ENCODE measurements around the gene B4GALNT2.
"Not testable (repeated sequence)": the region's sequence is repeated elsewhere in the genome, so short reads cannot be mapped to it uniquely, and the experiment has no call there.

B4GALNT2 gene

GRCh38 chr17:49170711-49171110 lies 38.1 kb downstream of the B4GALNT2 start:
- DNase-seq (ENCODE audit: insufficient read length, low spot score); FAIRE-seq: not testable (repeated sequence)

- not testable (repeated sequence) for FAIRE-seq; DNase-seq (ENCODE audit: insufficient read length, low spot score)
Measured at GRCh38 chr17:49175978-49176377, 43.4 kb downstream of the B4GALNT2 start.

- DNase-seq (ENCODE audit: insufficient read length, low spot score) = peak; percentile 78
- FAIRE-seq = no peak
Measured at GRCh38 chr17:49180303-49180702, 47.7 kb downstream of the B4GALNT2 start.

- no peak for DNase-seq (ENCODE audit: insufficient read length, low spot score)
- FAIRE-seq = no peak
Measured at GRCh38 chr17:49180998-49181635, 48.5 kb downstream of the B4GALNT2 start.

GRCh38 chr17:49183341-49183740 lies 50.8 kb downstream of the B4GALNT2 start:
- DNase-seq (ENCODE audit: insufficient read length, low spot score) = no peak
- no peak for FAIRE-seq

GRCh38 chr17:49183801-49184200 lies 51.2 kb downstream of the B4GALNT2 start:
- FAIRE-seq = no peak
- no peak for DNase-seq (ENCODE audit: insufficient read length, low spot score)

GRCh38 chr17:49184522-49184921 lies 52.0 kb downstream of the B4GALNT2 start:
- not testable (repeated sequence) for DNase-seq (ENCODE audit: insufficient read length, low spot score); FAIRE-seq

- DNase-seq (ENCODE audit: insufficient read length, low spot score) = not testable (repeated sequence)
Measured at GRCh38 chr17:49185381-49185780, 52.8 kb downstream of the B4GALNT2 start.

GRCh38 chr17:49187301-49187700 lies 54.7 kb downstream of the B4GALNT2 start:
- no peak for DNase-seq (ENCODE audit: insufficient read length, low spot score)
- FAIRE-seq = no peak

More at GRCh38 chr17:49185381-49185780, 52.8 kb downstream of the B4GALNT2 start:
- not testable (repeated sequence) for FAIRE-seq

- FAIRE-seq (peak; percentile 38), DNase-seq (ENCODE audit: insufficient read length, low spot score) (no peak)
Measured at GRCh38 chr17:49190932-49191331, 58.4 kb downstream of the B4GALNT2 start.

- DNase-seq (ENCODE audit: insufficient read length, low spot score) (no peak), FAIRE-seq (no peak)
Measured at GRCh38 chr17:49191409-49191916, 58.9 kb downstream of the B4GALNT2 start.

- FAIRE-seq = peak; percentile 65
- DNase-seq (ENCODE audit: insufficient read length, low spot score) = peak; percentile 76
Measured at GRCh38 chr17:49191917-49192741, 59.6 kb downstream of the B4GALNT2 start.

- DNase-seq (ENCODE audit: insufficient read length, low spot score) (peak; percentile 83), FAIRE-seq (peak; percentile 58)
Measured at GRCh38 chr17:49193513-49194296, 61.1 kb downstream of the B4GALNT2 start.

GRCh38 chr17:49194297-49194607 lies 61.7 kb downstream of the B4GALNT2 start:
- no peak for DNase-seq (ENCODE audit: insufficient read length, low spot score)
- FAIRE-seq = no peak

- no peak for FAIRE-seq
- DNase-seq (ENCODE audit: insufficient read length, low spot score) = no peak
Measured at GRCh38 chr17:49195751-49196150, 63.2 kb downstream of the B4GALNT2 start.

GRCh38 chr17:49196520-49196919 lies 64.0 kb downstream of the B4GALNT2 start:
- no peak for FAIRE-seq
- DNase-seq (ENCODE audit: insufficient read length, low spot score) = no peak

- DNase-seq (ENCODE audit: insufficient read length, low spot score) (no peak), FAIRE-seq (no peak)
Measured at GRCh38 chr17:49197346-49197998, 64.9 kb downstream of the B4GALNT2 start.

GRCh38 chr17:49198211-49198610 lies 65.6 kb downstream of the B4GALNT2 start:
- DNase-seq (ENCODE audit: insufficient read length, low spot score) = no peak
- no peak for FAIRE-seq

- no peak for FAIRE-seq
- DNase-seq (ENCODE audit: insufficient read length, low spot score) = no peak
Measured at GRCh38 chr17:49200423-49201083, 68.0 kb downstream of the B4GALNT2 start.

GRCh38 chr17:49201481-49201927 lies 68.9 kb downstream of the B4GALNT2 start:
- DNase-seq (ENCODE audit: insufficient read length, low spot score) = no peak
- FAIRE-seq = no peak
